H9 (cell line): ENCODE data around the gene AFG1L. TPM values are rescaled to one million over a fixed set of nuclear protein-coding genes. Genes with fewer than 3 reads are reported as not detected.

Experiments
- DNase-seq: peaks from one replicate; pipeline ENCODE4 v3.0.0-alpha.2; 2017
- H2AFZ ChIP-seq: one replicate; pipeline ENCODE4 v1.6.1; 2013; ENCODE audit warnings: mild to moderate bottlenecking, low read length, control low read depth, moderate library complexity
- H2AK5ac ChIP-seq: 2 replicates; pipeline ENCODE4 v1.6.1; 2013; ENCODE audit warnings: low read length, control low read depth, mixed read lengths; ENCODE audit not compliant: insufficient read length
- H2BK120ac ChIP-seq: one replicate; pipeline ENCODE4 v1.6.1; 2013; ENCODE audit warnings: low read depth, mild to moderate bottlenecking, low read length, control low read depth, inconsistent platforms; ENCODE audit not compliant: poor library complexity, severe bottlenecking
- H2BK12ac ChIP-seq: 2 replicates; pipeline ENCODE4 v1.6.1; 2013; ENCODE audit warnings: low read length, control low read depth, mixed read lengths, low read depth; ENCODE audit not compliant: insufficient read length
- H2BK15ac ChIP-seq: 2 replicates; pipeline ENCODE4 v1.6.1; 2013; ENCODE audit warnings: low read depth, low read length, control low read depth
- H2BK20ac ChIP-seq: one replicate; pipeline ENCODE4 v1.6.1; 2013; ENCODE audit warnings: low read depth, mild to moderate bottlenecking, low read length, control low read depth, inconsistent platforms; ENCODE audit not compliant: poor library complexity, severe bottlenecking
- H2BK5ac ChIP-seq: 2 replicates; pipeline ENCODE4 v1.6.1; 2013; ENCODE audit warnings: low read length, control low read depth, mixed read lengths; ENCODE audit not compliant: insufficient read length
- H3K14ac ChIP-seq: 2 replicates; pipeline ENCODE4 v1.6.1; 2013; ENCODE audit warnings: low read length, control low read depth; ENCODE audit not compliant: insufficient read depth
- H3K18ac ChIP-seq: 2 replicates; pipeline ENCODE4 v1.6.1; 2013; ENCODE audit warnings: low read depth, mild to moderate bottlenecking, mixed read lengths, low read length, control low read depth; ENCODE audit not compliant: insufficient read length
- H3K23ac ChIP-seq: 2 replicates; pipeline ENCODE4 v1.6.1; 2013; ENCODE audit warnings: low read length, control low read depth, mixed read lengths, low read depth; ENCODE audit not compliant: insufficient read length
- H3K23me2 ChIP-seq: 2 replicates; pipeline ENCODE4 v1.6.1; 2013; ENCODE audit warnings: low read depth, mild to moderate bottlenecking, mixed read lengths, low read length, control low read depth; ENCODE audit not compliant: insufficient read length, poor library complexity, severe bottlenecking
- H3K27ac ChIP-seq: 2 replicates; pipeline ENCODE4 v1.5.1; 2013; ENCODE audit warnings: low read length, control low read depth, mixed read lengths, low read depth; ENCODE audit not compliant: insufficient read length
- H3K27me3 ChIP-seq: 2 replicates; pipeline ENCODE4 v1.6.1; 2013; ENCODE audit warnings: low read length, control low read depth, inconsistent platforms; ENCODE audit not compliant: insufficient read depth
- H3K4ac ChIP-seq: 2 replicates; pipeline ENCODE4 v1.6.1; 2013; ENCODE audit warnings: low read depth, mild to moderate bottlenecking, control low read depth, inconsistent platforms, low read length, moderate library complexity
- H3K4me1 ChIP-seq: 2 replicates; pipeline ENCODE4 v1.6.1; 2013; ENCODE audit warnings: low read length, control low read depth, inconsistent platforms; ENCODE audit not compliant: insufficient read depth
- H3K4me2 ChIP-seq: 2 replicates; pipeline ENCODE4 v1.6.1; 2013; ENCODE audit warnings: low read length, control low read depth, mixed read lengths; ENCODE audit not compliant: insufficient read length, insufficient read depth
- H3K56ac ChIP-seq: 2 replicates; pipeline ENCODE4 v1.6.1; 2013; ENCODE audit warnings: low read depth, mild to moderate bottlenecking, mixed read lengths, low read length, control low read depth; ENCODE audit not compliant: insufficient read length
- H3K79me1 ChIP-seq: 2 replicates; pipeline ENCODE4 v1.6.1; 2013; ENCODE audit warnings: low read depth, mild to moderate bottlenecking, moderate library complexity, low read length, control low read depth, inconsistent platforms; ENCODE audit not compliant: insufficient read depth, poor library complexity, severe bottlenecking
- H3K79me2 ChIP-seq: 2 replicates; pipeline ENCODE4 v1.6.1; 2013; ENCODE audit warnings: low read length, control low read depth, inconsistent platforms; ENCODE audit not compliant: insufficient read depth
- H3K9ac ChIP-seq: 2 replicates; pipeline ENCODE4 v1.6.1; 2013; ENCODE audit warnings: low read length, control low read depth, mixed read lengths; ENCODE audit not compliant: insufficient read length; ENCODE audit errors: extremely low read depth
- H3K9me3 ChIP-seq: one replicate; pipeline ENCODE4 v1.6.1; 2013; ENCODE audit warnings: low read depth, low read length, inconsistent platforms; ENCODE audit not compliant: control insufficient read depth
- H3T11ph ChIP-seq: one replicate; pipeline ENCODE4 v1.6.1; 2013; ENCODE audit warnings: mild to moderate bottlenecking, low read length, control low read depth, inconsistent platforms
- H4K20me1 ChIP-seq: one replicate; pipeline ENCODE4 v1.6.1; 2013; ENCODE audit not compliant: control insufficient read depth, insufficient read length, insufficient read depth
- H4K5ac ChIP-seq: 2 replicates; pipeline ENCODE4 v1.6.1; 2013; ENCODE audit warnings: low read depth, mild to moderate bottlenecking, mixed read lengths, low read length, control low read depth; ENCODE audit not compliant: insufficient read length
- H4K8ac ChIP-seq: replicated peaks from 2 replicates; pipeline ENCODE4 v1.6.1; 2013; ENCODE audit warnings: low read length, control low read depth, mixed read lengths, low read depth; ENCODE audit not compliant: insufficient read length
- H4K91ac ChIP-seq: 2 replicates; pipeline ENCODE4 v1.6.1; 2013; ENCODE audit warnings: low read depth, mild to moderate bottlenecking, moderate library complexity, mixed read lengths, low read length, control low read depth; ENCODE audit not compliant: insufficient read length
- H3K27ac Mint-ChIP-seq, 3 experiments: 2 replicates in 2 of 3; 3 replicates in 1 of 3; pipeline ENCODE4 v1.8.0; 2020 to 2021; ENCODE audit warnings: mixed read lengths in 3 of 3, mild to moderate bottlenecking in 1 of 3, moderate library complexity in 1 of 3
- H3K27me3 Mint-ChIP-seq: 2 replicates; pipeline ENCODE4 v1.8.0; 2021; ENCODE audit warnings: low read depth, mild to moderate bottlenecking, moderate library complexity, mixed read lengths
- H3K36me3 Mint-ChIP-seq, 3 experiments: 2 replicates in 2 of 3; 3 replicates in 1 of 3; pipeline ENCODE4 v1.8.0; 2020 to 2021; ENCODE audit warnings: low read depth in 3 of 3, mixed read lengths in 3 of 3; ENCODE audit not compliant: insufficient read depth in 1 of 3
- H3K4me1 Mint-ChIP-seq, 2 experiments: 2 replicates each; pipeline ENCODE4 v1.8.0; 2020; ENCODE audit warnings: mixed read lengths in 2 of 2
- H3K4me3 Mint-ChIP-seq, 2 experiments: 2 replicates in 1 of 2; 3 replicates in 1 of 2; pipeline ENCODE4 v1.8.0; 2020 to 2021; ENCODE audit warnings: mild to moderate bottlenecking in 2 of 2, mixed read lengths in 2 of 2, moderate library complexity in 1 of 2
- H3K9me3 Mint-ChIP-seq, 2 experiments: 2 replicates in 1 of 2; 3 replicates in 1 of 2; pipeline ENCODE4 v1.8.0; 2020; ENCODE audit warnings: mild to moderate bottlenecking in 2 of 2, mixed read lengths in 2 of 2, moderate library complexity in 1 of 2
- WGBS: extraction: QIAGEN DNeasy Blood & Tissue Kit; methylation state at CpG from one replicate; pipeline ENCODE4 v1.1.7; 2013; ENCODE audit warnings: missing lambda C conversion rate, low lambda C conversion rate, mixed read lengths; ENCODE audit not compliant: insufficient read length; ENCODE audit errors: extremely low coverage; 5-methylcytosine and 5-hydroxymethylcytosine counted together
- total RNA-seq: library from RNA; stranded (reverse); gene quantifications from 2 replicates; pipeline ENCODE4 v1.2.1, GENCODE V29; 2021
- TF ChIP-seq, protein P1 (sequence below): fragments of 200-600 bp; sonication (generic); conservative IDR thresholded peaks from 3 replicates; pipeline ENCODE4 v1.8.0; 2021; ENCODE audit warnings: antibody characterized with exemption, mild to moderate bottlenecking

Gene AFG1L
- total RNA-seq, 1 experiment from 2014 or later = 4.7 TPM

DNA sequence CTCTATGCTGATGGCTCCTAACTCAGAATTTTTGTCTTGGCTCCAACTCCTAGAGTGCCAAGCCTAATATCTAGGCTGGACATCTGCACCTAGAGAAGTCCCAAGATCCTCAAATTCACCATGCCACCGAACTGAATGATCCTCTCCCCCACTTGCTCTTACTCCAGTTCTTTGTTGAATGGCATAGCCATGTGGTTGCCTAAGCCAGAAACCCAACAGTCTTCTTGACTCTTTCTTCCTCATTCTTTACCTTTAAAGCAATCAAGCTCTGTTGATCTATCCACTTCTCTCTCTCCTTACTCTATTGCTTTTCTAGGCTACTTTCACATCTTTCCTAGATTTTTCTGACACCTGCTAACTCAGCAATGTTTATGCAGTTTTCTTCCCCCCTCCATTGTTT lies 139.4 kb downstream of the AFG1L start:
- Histone ChIP-seq H4K5ac (no peak overlapping the region), H3T11ph (no peak overlapping the region), H2BK12ac (no peak overlapping the region), H2BK20ac (no peak overlapping the region), H3K79me2 (no peaks in the 10 kb centered on the region), H4K20me1 (no peaks in the 10 kb centered on the region), H3K23me2 (no peaks in the 10 kb centered on the region), H2AFZ (no peak overlapping the region), H3K79me1 (no peaks in the 10 kb centered on the region), H3K18ac (no peak overlapping the region), H3K4ac (no peak overlapping the region), H3K23ac (no peak overlapping the region), H3K27me3 (no peaks in the 10 kb centered on the region), H3K14ac (no peak overlapping the region), H2BK15ac (no peak overlapping the region), H3K4me2 (no peak overlapping the region), H2BK5ac (no peak overlapping the region), H4K8ac (no peak overlapping the region), H3K27ac (no peak overlapping the region), H2AK5ac (no peak overlapping the region), H3K9ac (no peak overlapping the region), H2BK120ac (no peak overlapping the region), H3K9me3 (no peaks in the 10 kb centered on the region), H4K91ac (no peak overlapping the region), H3K56ac (no peak overlapping the region), H3K4me1 (no peaks in the 10 kb centered on the region)
- TF ChIP-seq, protein P1, sequence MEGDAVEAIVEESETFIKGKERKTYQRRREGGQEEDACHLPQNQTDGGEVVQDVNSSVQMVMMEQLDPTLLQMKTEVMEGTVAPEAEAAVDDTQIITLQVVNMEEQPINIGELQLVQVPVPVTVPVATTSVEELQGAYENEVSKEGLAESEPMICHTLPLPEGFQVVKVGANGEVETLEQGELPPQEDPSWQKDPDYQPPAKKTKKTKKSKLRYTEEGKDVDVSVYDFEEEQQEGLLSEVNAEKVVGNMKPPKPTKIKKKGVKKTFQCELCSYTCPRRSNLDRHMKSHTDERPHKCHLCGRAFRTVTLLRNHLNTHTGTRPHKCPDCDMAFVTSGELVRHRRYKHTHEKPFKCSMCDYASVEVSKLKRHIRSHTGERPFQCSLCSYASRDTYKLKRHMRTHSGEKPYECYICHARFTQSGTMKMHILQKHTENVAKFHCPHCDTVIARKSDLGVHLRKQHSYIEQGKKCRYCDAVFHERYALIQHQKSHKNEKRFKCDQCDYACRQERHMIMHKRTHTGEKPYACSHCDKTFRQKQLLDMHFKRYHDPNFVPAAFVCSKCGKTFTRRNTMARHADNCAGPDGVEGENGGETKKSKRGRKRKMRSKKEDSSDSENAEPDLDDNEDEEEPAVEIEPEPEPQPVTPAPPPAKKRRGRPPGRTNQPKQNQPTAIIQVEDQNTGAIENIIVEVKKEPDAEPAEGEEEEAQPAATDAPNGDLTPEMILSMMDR = no peak
- Mint-ChIP-seq H3K4me1 (no peaks in the 10 kb centered on the region), H3K27me3 (no peaks in the 10 kb centered on the region; the same call in 1 of the 2 replicates), H3K9me3 (no peaks in the 10 kb centered on the region), H3K27ac (no peak overlapping the region), H3K36me3 (no peaks in the 10 kb centered on the region), H3K4me3 (no peak overlapping the region)
- WGBS = no CpG with 5 or more reads among the region's 1 CpG
- no peak for DNase-seq
